Duodenal mucosa (tissue), 2 donors: Measurements from ENCODE around the gene RGPD3.
"Not testable (repeated sequence)": the region's sequence is repeated elsewhere in the genome, so short reads cannot be mapped to it uniquely, and the experiment has no call there.

Experiments
- H3K27ac ChIP-seq: one replicate; pipeline ENCODE4 v1.7.0; 2013; ENCODE audit warnings: low read depth, low read length
- H3K27me3 ChIP-seq, 2 donors: one replicate each; pipeline ENCODE4 v1.7.0; 2013; ENCODE audit warnings: low read length in 2 of 2, control low read depth in 1 of 2; ENCODE audit not compliant: insufficient read depth in 2 of 2, control insufficient read depth in 1 of 2
- H3K36me3 ChIP-seq, 2 donors: one replicate each; pipeline ENCODE4 v1.7.0; 2013; ENCODE audit warnings: low read length in 2 of 2, control low read depth in 1 of 2; ENCODE audit not compliant: insufficient read depth in 2 of 2, control insufficient read depth in 1 of 2
- H3K4me1 ChIP-seq, 2 donors: one replicate each; pipeline ENCODE4 v1.7.0; 2013; ENCODE audit warnings: low read length in 2 of 2, control low read depth in 1 of 2; ENCODE audit not compliant: insufficient read depth in 2 of 2, control insufficient read depth in 1 of 2
- H3K4me3 ChIP-seq, 2 donors: one replicate each; pipeline ENCODE4 v1.7.0; 2013; ENCODE audit warnings: low read length in 2 of 2, low read depth in 1 of 2
- H3K9ac ChIP-seq, 2 donors: one replicate each; pipeline ENCODE4 v1.7.0; 2013; ENCODE audit warnings: low read length in 2 of 2, low read depth in 1 of 2
- H3K9me3 ChIP-seq, 2 donors: one replicate each; pipeline ENCODE4 v1.7.0; 2013; ENCODE audit warnings: low read length in 2 of 2, control low read depth in 1 of 2; ENCODE audit not compliant: control insufficient read depth in 1 of 2

The RGPD3 gene

GRCh38 chr2:106379567-106379966 is 88.6 kb downstream of the RGPD3 start:
- not testable (repeated sequence) for H3K27me3 ChIP-seq, H3K9me3 ChIP-seq, H3K27ac ChIP-seq, H3K4me3 ChIP-seq, H3K9ac ChIP-seq, H3K4me1 ChIP-seq, H3K36me3 ChIP-seq

GRCh38 chr2:106369182-106369581 is 99.0 kb downstream of the RGPD3 start:
- H3K27me3 ChIP-seq, H3K9me3 ChIP-seq, H3K36me3 ChIP-seq, H3K9ac ChIP-seq, H3K4me3 ChIP-seq, H3K27ac ChIP-seq, H3K4me1 ChIP-seq: not testable (repeated sequence)

- no peak overlapping the region for H3K27ac ChIP-seq
- H3K36me3 ChIP-seq, result no peaks in the 10 kb centered on the region
- H3K4me1 ChIP-seq, result no peaks in the 10 kb centered on the region
- peaks cover 3 to 6% of the 10 kb centered on the region in 2 donors for H3K9me3 ChIP-seq
- H3K9ac ChIP-seq, result no peak overlapping the region
- H3K27me3 ChIP-seq, result no peaks in the 10 kb centered on the region
- no peak overlapping the region for H3K4me3 ChIP-seq
These were observed 101.9 kb downstream of the RGPD3 start for GRCh38 chr2:106366204-106366885.

GRCh38 chr2:106363791-106364190 is 104.4 kb downstream of the RGPD3 start:
- no peak overlapping the region for H3K27ac ChIP-seq
- H3K27me3 ChIP-seq, result no peaks in the 10 kb centered on the region
- H3K4me1 ChIP-seq, result peaks cover under 1 to 2% of the 10 kb centered on the region in 2 donors
- H3K4me3 ChIP-seq, result no peak overlapping the region
- no peak overlapping the region for H3K9ac ChIP-seq
- H3K36me3 ChIP-seq, result no peaks in the 10 kb centered on the region
- H3K9me3 ChIP-seq, result peaks cover 3 to 6% of the 10 kb centered on the region in 2 donors

- no peak overlapping the region for H3K27ac ChIP-seq
- H3K4me1 ChIP-seq, result peaks cover 6 to 11% of the 10 kb centered on the region in 2 donors
- peaks cover 3 to 6% of the 10 kb centered on the region in 2 donors for H3K9me3 ChIP-seq
- no peaks in the 10 kb centered on the region for H3K27me3 ChIP-seq
- H3K36me3 ChIP-seq, result no peaks in the 10 kb centered on the region
- no peak overlapping the region for H3K4me3 ChIP-seq
- no peak overlapping the region for H3K9ac ChIP-seq
These were observed 105.4 kb downstream of the RGPD3 start for GRCh38 chr2:106362789-106363188.

- H3K4me3 ChIP-seq, result no peak overlapping the region
- H3K27me3 ChIP-seq, result no peaks in the 10 kb centered on the region
- H3K9ac ChIP-seq, result no peak overlapping the region
- H3K27ac ChIP-seq, result no peak overlapping the region
- no peaks in the 10 kb centered on the region for H3K9me3 ChIP-seq
- peaks cover 15 to 19% of the 10 kb centered on the region in 2 donors for H3K4me1 ChIP-seq
- no peaks in the 10 kb centered on the region for H3K36me3 ChIP-seq
These were observed 108.7 kb downstream of the RGPD3 start for GRCh38 chr2:106359512-106359911.

- no peaks in the 10 kb centered on the region for H3K27me3 ChIP-seq
- no peaks in the 10 kb centered on the region for H3K9me3 ChIP-seq
- H3K36me3 ChIP-seq, result no peaks in the 10 kb centered on the region
- no peak overlapping the region for H3K9ac ChIP-seq
- peaks cover 15 to 19% of the 10 kb centered on the region in 2 donors for H3K4me1 ChIP-seq
- H3K27ac ChIP-seq, result no peak overlapping the region
- no peak overlapping the region for H3K4me3 ChIP-seq
These were observed 109.7 kb downstream of the RGPD3 start for GRCh38 chr2:106358521-106358920.

GRCh38 chr2:106358081-106358480 is 110.1 kb downstream of the RGPD3 start:
- Histone ChIP-seq H3K4me3 (no peak overlapping the region), H3K9me3 (no peaks in the 10 kb centered on the region), H3K9ac (no peak overlapping the region), H3K27ac (no peak overlapping the region), H3K36me3 (no peaks in the 10 kb centered on the region), H3K27me3 (no peaks in the 10 kb centered on the region), H3K4me1 (peaks cover 15 to 19% of the 10 kb centered on the region in 2 donors)

- Histone ChIP-seq H3K4me3 (no peak overlapping the region), H3K4me1 (peaks cover 15 to 19% of the 10 kb centered on the region in 2 donors), H3K27me3 (no peaks in the 10 kb centered on the region), H3K36me3 (no peaks in the 10 kb centered on the region), H3K9me3 (no peaks in the 10 kb centered on the region), H3K9ac (no peak overlapping the region), H3K27ac (no peak overlapping the region)
These were observed 111.9 kb downstream of the RGPD3 start for GRCh38 chr2:106356291-106356690.

- H3K4me3 ChIP-seq, result no peak overlapping the region
- no peaks in the 10 kb centered on the region for H3K27me3 ChIP-seq
- H3K27ac ChIP-seq, result no peak overlapping the region
- H3K9me3 ChIP-seq, result no peaks in the 10 kb centered on the region
- H3K9ac ChIP-seq, result no peak overlapping the region
- H3K36me3 ChIP-seq, result no peaks in the 10 kb centered on the region
- peaks cover 13 to 16% of the 10 kb centered on the region in 2 donors for H3K4me1 ChIP-seq
These were observed 114.5 kb downstream of the RGPD3 start for GRCh38 chr2:106353676-106354075.
